Astrocyte (in vitro differentiated cells and primary cell): ENCODE data around the gene DNER. TPM values are rescaled to one million over a fixed set of nuclear protein-coding genes. Genes with fewer than 3 reads are reported as not detected.

ENCODE experiments used
- DNase-seq: peaks from one replicate; pipeline ENCODE4 v3.0.0-alpha.2; 2010; ENCODE audit warnings: low read depth
- FAIRE-seq: peaks from 2 replicates; lab custom pipeline; 2011; peaks lifted over from hg19 to GRCh38; lab: Jason Lieb, UNC
- H2AFZ ChIP-seq: 2 replicates; pipeline ENCODE4 v1.6.0; 2012; ENCODE audit warnings: low read depth, low read length, inconsistent platforms
- H3K27ac ChIP-seq: 2 replicates; pipeline ENCODE4 v1.5.1; 2011; ENCODE audit warnings: low read depth, low read length, inconsistent platforms
- H3K27me3 ChIP-seq: 2 replicates; pipeline ENCODE4 v1.6.0; 2011; ENCODE audit warnings: low read length, inconsistent platforms; ENCODE audit not compliant: insufficient read depth
- H3K36me3 ChIP-seq: 2 replicates; pipeline ENCODE4 v1.5.1; 2011; ENCODE audit warnings: low read length, inconsistent platforms; ENCODE audit not compliant: insufficient read depth
- H3K4me1 ChIP-seq: 2 replicates; pipeline ENCODE4 v1.5.1; 2011; ENCODE audit warnings: low read length, inconsistent platforms; ENCODE audit not compliant: insufficient read depth
- H3K4me2 ChIP-seq: 2 replicates; pipeline ENCODE4 v1.6.0; 2012; ENCODE audit warnings: low read length, inconsistent platforms
- H3K4me3 ChIP-seq: 2 replicates; pipeline ENCODE4 v1.5.1; 2011; ENCODE audit warnings: low read depth, mild to moderate bottlenecking, low read length, inconsistent platforms; ENCODE audit not compliant: insufficient read depth
- H3K79me2 ChIP-seq: 2 replicates; pipeline ENCODE4 v1.6.0; 2012; ENCODE audit warnings: mild to moderate bottlenecking, low read length, inconsistent platforms; ENCODE audit not compliant: insufficient read depth
- H3K9ac ChIP-seq: 2 replicates; pipeline ENCODE4 v1.6.0; 2012; ENCODE audit warnings: mild to moderate bottlenecking, low read length, inconsistent platforms
- H3K9me3 ChIP-seq: 2 replicates; pipeline ENCODE4 v1.5.1; 2012; ENCODE audit warnings: low read depth, mild to moderate bottlenecking, low read length, inconsistent platforms; ENCODE audit not compliant: insufficient read depth
- H4K20me1 ChIP-seq: 2 replicates; pipeline ENCODE4 v1.6.0; 2012; ENCODE audit warnings: low read length, inconsistent platforms; ENCODE audit not compliant: insufficient read depth
- H3K27ac Mint-ChIP-seq: one replicate; pipeline ENCODE4 v1.8.0; 2021; ENCODE audit warnings: mild to moderate bottlenecking, mixed read lengths; ENCODE audit not compliant: unreplicated experiment
- H3K27me3 Mint-ChIP-seq: one replicate; pipeline ENCODE4 v1.8.0; 2021; ENCODE audit warnings: low read depth, mixed read lengths; ENCODE audit not compliant: unreplicated experiment
- H3K36me3 Mint-ChIP-seq: one replicate; pipeline ENCODE4 v1.8.0; 2021; ENCODE audit warnings: low read depth, mixed read lengths; ENCODE audit not compliant: unreplicated experiment
- H3K4me1 Mint-ChIP-seq: one replicate; pipeline ENCODE4 v1.8.0; 2021; ENCODE audit warnings: low read depth, mixed read lengths; ENCODE audit not compliant: unreplicated experiment
- H3K4me3 Mint-ChIP-seq: one replicate; pipeline ENCODE4 v1.8.0; 2021; ENCODE audit warnings: mild to moderate bottlenecking, moderate library complexity, mixed read lengths; ENCODE audit not compliant: unreplicated experiment
- H3K9me3 Mint-ChIP-seq: one replicate; pipeline ENCODE4 v1.8.0; 2021; ENCODE audit warnings: mild to moderate bottlenecking, mixed read lengths; ENCODE audit not compliant: unreplicated experiment
- CTCF ChIP-seq: IDR thresholded peaks from 2 replicates; pipeline ENCODE4 v1.5.1; 2011; ENCODE audit warnings: low read depth, mild to moderate bottlenecking, inconsistent platforms, low read length, moderate library complexity; ENCODE audit not compliant: insufficient read depth
- EZH2 ChIP-seq: IDR thresholded peaks from 2 replicates; pipeline ENCODE4 v1.6.1; 2012; ENCODE audit warnings: mild to moderate bottlenecking, low read length, inconsistent platforms; ENCODE audit not compliant: insufficient read depth
- total RNA-seq: library from RNA; stranded (reverse); gene quantifications from 2 replicates; pipeline ENCODE4 v1.2.1, GENCODE V29; 2021

DNER gene
- total RNA-seq, 1 donor from 2014 or later, result 1.0 TPM

DNA sequence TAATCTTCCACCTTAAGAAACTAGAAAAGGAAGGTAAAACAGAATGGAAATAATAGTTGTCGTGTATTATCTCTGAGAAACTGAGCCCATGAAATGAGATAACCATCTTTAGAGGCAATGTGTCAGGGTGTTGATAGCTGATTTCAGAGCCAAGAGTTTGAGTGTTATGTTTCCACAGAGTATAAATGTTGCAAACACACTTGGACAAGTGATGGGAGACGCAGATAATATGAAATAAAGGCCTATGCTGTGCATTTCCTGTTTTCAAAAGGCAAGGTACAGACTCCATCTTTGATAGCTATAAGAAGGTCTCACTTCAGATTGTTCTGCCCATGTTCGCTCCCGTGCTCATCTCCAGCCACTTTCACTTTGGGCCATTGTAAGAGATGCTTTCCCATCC lies 25.9 kb upstream of the DNER start:
- Histone ChIP-seq H3K9ac (no peak overlapping the region), H3K79me2 (no peaks in the 10 kb centered on the region), H3K27me3 (no peaks in the 10 kb centered on the region), H3K4me1 (no peaks in the 10 kb centered on the region), H4K20me1 (no peaks in the 10 kb centered on the region), H2AFZ (no peak overlapping the region), H3K4me3 (no peak overlapping the region), H3K4me2 (no peak overlapping the region), H3K9me3 (no peaks in the 10 kb centered on the region), H3K27ac (no peak overlapping the region), H3K36me3 (no peaks in the 10 kb centered on the region)
- Mint-ChIP-seq H3K4me3 (no peak overlapping the region), H3K27ac (no peak overlapping the region), H3K27me3 (no peaks in the 10 kb centered on the region), H3K9me3 (peaks cover 11% of the 10 kb centered on the region), H3K36me3 (peaks cover 13% of the 10 kb centered on the region), H3K4me1 (no peaks in the 10 kb centered on the region)
- FAIRE-seq (no peak), DNase-seq (no peak)
- no peak for TF ChIP-seq CTCF
- no peak for TF ChIP-seq EZH2

- Histone ChIP-seq H4K20me1 (no peaks in the 10 kb centered on the region), H3K27me3 (no peaks in the 10 kb centered on the region), H3K4me1 (no peaks in the 10 kb centered on the region), H3K4me3 (no peak overlapping the region), H2AFZ (no peak overlapping the region), H3K9me3 (no peaks in the 10 kb centered on the region), H3K27ac (no peak overlapping the region), H3K4me2 (no peak overlapping the region), H3K9ac (no peak overlapping the region), H3K79me2 (no peaks in the 10 kb centered on the region), H3K36me3 (no peaks in the 10 kb centered on the region)
- Mint-ChIP-seq H3K4me1 (peaks cover 9% of the 10 kb centered on the region), H3K27ac (no peak overlapping the region), H3K27me3 (no peaks in the 10 kb centered on the region), H3K36me3 (peaks cover 13% of the 10 kb centered on the region), H3K9me3 (peaks cover 11% of the 10 kb centered on the region), H3K4me3 (no peak overlapping the region)
- no peak for TF ChIP-seq CTCF
- no peak for TF ChIP-seq EZH2
- DNase-seq (no peak), FAIRE-seq (no peak)
Measured at GRCh38 chr2:229738024-229738625, 23.8 kb upstream of the DNER start.

GRCh38 chr2:229734410-229734809 lies 20.1 kb upstream of the DNER start:
- H3K9me3 Mint-ChIP-seq, result peaks cover 11% of the 10 kb centered on the region
- peaks cover 12% of the 10 kb centered on the region for H3K36me3 Mint-ChIP-seq
- H3K4me3 Mint-ChIP-seq, result no peak overlapping the region
- H3K4me3 ChIP-seq, result no peak overlapping the region
- no peaks in the 10 kb centered on the region for H4K20me1 ChIP-seq
- no peaks in the 10 kb centered on the region for H3K27me3 ChIP-seq
- H3K4me1 ChIP-seq, result no peaks in the 10 kb centered on the region
- H3K27ac ChIP-seq, result no peak overlapping the region
- H3K27me3 Mint-ChIP-seq, result no peaks in the 10 kb centered on the region
- no peaks in the 10 kb centered on the region for H3K36me3 ChIP-seq
- H3K27ac Mint-ChIP-seq, result no peak overlapping the region
- no peaks in the 10 kb centered on the region for H3K79me2 ChIP-seq
- H3K4me2 ChIP-seq, result no peak overlapping the region
- H3K9me3 ChIP-seq, result no peaks in the 10 kb centered on the region
- DNase-seq (no peak), FAIRE-seq (no peak)
- no peak for TF ChIP-seq EZH2
- TF ChIP-seq CTCF, result no peak
- no peak overlapping the region for H2AFZ ChIP-seq
- H3K4me1 Mint-ChIP-seq, result peaks cover 9% of the 10 kb centered on the region
- no peak overlapping the region for H3K9ac ChIP-seq
